Measurements from ENCODE around the gene MACROD2. TPM values are rescaled to one million over a fixed set of nuclear protein-coding genes. Genes with fewer than 3 reads are reported as not detected.

MACROD2 gene
- total RNA-seq, 2 experiments from 2014 or later = not detected

GRCh38 chr20:14951105-14951504 is 955.8 kb downstream of the MACROD2 start:
- no peak for DNase-seq
- Mint-ChIP-seq H3K9me3 (no peaks in the 10 kb centered on the region), H3K36me3 (ENCODE audit: low read depth) (no peaks in the 10 kb centered on the region), H3K4me1 (no peaks in the 10 kb centered on the region), H3K27ac (no peak overlapping the region), H3K4me3 (no peak overlapping the region), H3K27me3 (no peaks in the 10 kb centered on the region)
- ChIA-PET CTCF (no interaction called here), POLR2A (no interaction called here)

DNA sequence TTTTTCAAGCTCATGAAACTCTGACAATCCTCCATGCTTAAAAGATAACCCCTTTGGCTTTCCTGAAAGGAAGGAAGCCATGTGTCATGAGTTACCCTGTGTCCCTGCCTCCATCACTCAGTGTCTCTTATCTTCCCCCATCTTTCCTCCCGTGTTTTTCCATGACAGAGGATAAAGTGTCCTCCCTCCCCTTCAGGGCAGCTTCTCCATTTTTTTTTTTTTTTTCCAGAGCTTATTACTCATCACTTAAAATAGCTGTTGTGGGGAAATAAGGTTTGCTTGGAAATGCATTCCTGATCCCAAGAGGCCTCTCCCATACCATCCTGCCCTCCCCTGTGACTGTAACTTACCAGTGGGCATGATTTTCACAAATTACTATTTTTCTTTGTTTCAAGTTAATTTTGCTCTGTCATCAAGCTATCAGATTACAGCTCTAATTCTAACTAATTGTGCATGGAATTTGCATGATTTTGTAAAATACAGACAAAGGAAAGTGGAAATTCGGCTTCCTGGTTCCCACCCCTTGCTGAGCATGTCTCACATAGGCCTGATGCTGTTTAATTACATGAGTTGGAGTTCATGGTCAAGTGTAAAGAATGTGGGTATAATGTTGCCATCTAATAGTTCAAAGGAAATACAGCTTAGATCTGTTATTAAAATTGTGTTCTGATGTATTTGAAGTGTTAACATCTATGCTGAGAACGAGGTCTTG is 956.5 kb downstream of the MACROD2 start:
- ChIA-PET POLR2A (no interaction called here), CTCF (no interaction called here)
- H3K27ac Mint-ChIP-seq = no peak overlapping the region
- DNase-seq = no peak
- H3K36me3 Mint-ChIP-seq (ENCODE audit: low read depth) = no peaks in the 10 kb centered on the region
- no peaks in the 10 kb centered on the region for H3K4me1 Mint-ChIP-seq
- H3K9me3 Mint-ChIP-seq = no peaks in the 10 kb centered on the region
- H3K4me3 Mint-ChIP-seq = no peak overlapping the region
- H3K27me3 Mint-ChIP-seq = no peaks in the 10 kb centered on the region

DNA sequence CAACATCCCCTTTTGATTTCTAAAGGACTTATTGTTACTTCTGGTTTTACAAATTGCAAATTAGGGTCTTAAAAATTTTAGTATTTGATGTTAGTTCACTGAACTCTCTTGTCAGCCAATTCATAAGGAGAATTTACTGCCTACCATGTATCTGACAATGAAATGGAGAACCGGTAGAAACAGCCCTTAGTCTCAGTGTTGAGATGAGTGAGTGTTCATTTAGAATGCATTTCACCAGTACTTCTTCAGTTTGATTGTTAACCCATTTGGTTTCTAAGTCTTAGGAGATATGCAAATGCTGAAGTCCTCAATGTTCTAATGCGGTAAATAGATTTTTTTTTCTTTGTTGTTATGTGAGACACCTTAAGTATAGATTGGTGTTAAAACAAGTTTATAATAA is 958.4 kb downstream of the MACROD2 start:
- Mint-ChIP-seq H3K36me3 (ENCODE audit: low read depth) (no peaks in the 10 kb centered on the region), H3K9me3 (peaks cover 2% of the 10 kb centered on the region), H3K27ac (no peak overlapping the region), H3K4me1 (no peaks in the 10 kb centered on the region), H3K27me3 (no peaks in the 10 kb centered on the region), H3K4me3 (no peak overlapping the region)
- POLR2A ChIA-PET = no interaction called here
- CTCF ChIA-PET = no interaction called here
- no peak for DNase-seq

GRCh38 chr20:14955399-14955798 is 960.1 kb downstream of the MACROD2 start:
- no peak overlapping the region for H3K4me3 Mint-ChIP-seq
- ChIA-PET POLR2A (no interaction called here), CTCF (no interaction called here)
- H3K9me3 Mint-ChIP-seq = peaks cover 7% of the 10 kb centered on the region
- no peaks in the 10 kb centered on the region for H3K36me3 Mint-ChIP-seq (ENCODE audit: low read depth)
- H3K27ac Mint-ChIP-seq = no peak overlapping the region
- no peak for DNase-seq
- no peaks in the 10 kb centered on the region for H3K27me3 Mint-ChIP-seq
- no peaks in the 10 kb centered on the region for H3K4me1 Mint-ChIP-seq

DNA sequence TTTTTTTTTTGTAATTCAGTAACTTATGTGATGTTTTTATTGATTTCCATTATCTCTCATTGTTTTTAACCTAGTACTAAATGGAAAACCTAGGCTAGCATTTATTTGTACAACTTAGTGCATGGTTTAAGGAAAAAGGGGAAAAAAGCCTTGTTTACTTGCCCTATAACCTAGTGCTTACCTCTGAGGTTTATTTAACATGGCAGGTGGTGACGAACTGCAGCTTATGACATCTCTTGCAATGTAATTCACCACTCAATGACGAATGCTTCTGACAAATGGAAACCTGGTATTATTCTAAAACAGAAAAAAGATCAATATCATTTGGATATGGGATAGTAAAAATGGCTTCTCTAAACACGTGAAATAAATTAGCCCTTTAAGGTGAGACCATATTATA is 960.7 kb downstream of the MACROD2 start:
- Mint-ChIP-seq H3K36me3 (ENCODE audit: low read depth) (no peaks in the 10 kb centered on the region), H3K9me3 (peaks cover 9% of the 10 kb centered on the region), H3K4me3 (no peak overlapping the region), H3K4me1 (no peaks in the 10 kb centered on the region), H3K27me3 (no peaks in the 10 kb centered on the region), H3K27ac (no peak overlapping the region)
- POLR2A ChIA-PET = no interaction called here
- CTCF ChIA-PET = no interaction called here
- DNase-seq = no peak

GRCh38 chr20:14956538-14956937 is 961.2 kb downstream of the MACROD2 start:
- no peak for DNase-seq
- POLR2A ChIA-PET = no interaction called here
- CTCF ChIA-PET = no interaction called here
- no peaks in the 10 kb centered on the region for H3K27me3 Mint-ChIP-seq
- H3K4me1 Mint-ChIP-seq = no peaks in the 10 kb centered on the region
- H3K36me3 Mint-ChIP-seq (ENCODE audit: low read depth) = no peaks in the 10 kb centered on the region
- no peak overlapping the region for H3K27ac Mint-ChIP-seq
- H3K4me3 Mint-ChIP-seq = no peak overlapping the region
- H3K9me3 Mint-ChIP-seq = peaks cover 9% of the 10 kb centered on the region

- Mint-ChIP-seq H3K27ac (no peak overlapping the region), H3K9me3 (peaks cover 12% of the 10 kb centered on the region), H3K4me3 (no peak overlapping the region), H3K27me3 (no peaks in the 10 kb centered on the region), H3K36me3 (ENCODE audit: low read depth) (no peaks in the 10 kb centered on the region), H3K4me1 (no peaks in the 10 kb centered on the region)
- DNase-seq = no peak
- ChIA-PET POLR2A (no interaction called here), CTCF (no interaction called here)
Measured at GRCh38 chr20:14957402-14957801, 962.1 kb downstream of the MACROD2 start.

DNA sequence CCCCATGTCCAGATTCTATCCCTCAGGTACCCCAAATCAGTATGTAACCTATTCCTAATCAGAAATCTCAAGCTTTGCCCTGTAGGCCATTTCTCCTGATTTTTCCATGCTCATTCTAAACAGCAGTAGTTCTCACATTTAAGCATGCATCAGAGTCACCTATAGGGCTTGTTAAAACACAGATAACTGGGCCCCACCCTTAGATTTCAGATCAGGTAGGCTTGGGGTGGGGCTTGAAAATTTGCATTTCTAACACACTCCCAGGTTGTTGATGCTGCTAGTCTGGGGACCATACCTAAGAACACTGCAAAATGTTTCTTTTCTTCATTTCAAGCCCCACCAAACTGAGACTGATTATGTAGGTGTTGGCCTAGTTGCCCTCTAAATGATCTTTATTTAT is 963.3 kb downstream of the MACROD2 start:
- Mint-ChIP-seq H3K27ac (no peak overlapping the region), H3K9me3 (peaks cover 12% of the 10 kb centered on the region), H3K4me1 (no peaks in the 10 kb centered on the region)

GRCh38 chr20:14959506-14960475 is 964.5 kb downstream of the MACROD2 start:
- ChIA-PET POLR2A (no interaction called here), CTCF (no interaction called here)
- H3K36me3 Mint-ChIP-seq (ENCODE audit: low read depth) = no peaks in the 10 kb centered on the region
- no peak for DNase-seq
- peaks cover 15% of the 10 kb centered on the region for H3K9me3 Mint-ChIP-seq
- no peaks in the 10 kb centered on the region for H3K4me1 Mint-ChIP-seq
- no peaks in the 10 kb centered on the region for H3K27me3 Mint-ChIP-seq
- no peak overlapping the region for H3K4me3 Mint-ChIP-seq
- H3K27ac Mint-ChIP-seq = no peak overlapping the region

More for the DNA sequence above, 963.3 kb downstream of the MACROD2 start:
- DNase-seq = no peak
- POLR2A ChIA-PET = no interaction called here
- Mint-ChIP-seq H3K4me3 (no peak overlapping the region), H3K36me3 (ENCODE audit: low read depth) (no peaks in the 10 kb centered on the region), H3K27me3 (no peaks in the 10 kb centered on the region)
- CTCF ChIA-PET = no interaction called here

- Mint-ChIP-seq H3K27ac (no peak overlapping the region), H3K27me3 (no peaks in the 10 kb centered on the region), H3K9me3 (peaks cover 16% of the 10 kb centered on the region), H3K4me1 (no peaks in the 10 kb centered on the region), H3K4me3 (no peak overlapping the region), H3K36me3 (ENCODE audit: low read depth) (no peaks in the 10 kb centered on the region)
- POLR2A ChIA-PET = no interaction called here
- DNase-seq = no peak
- CTCF ChIA-PET = no interaction called here
Measured at GRCh38 chr20:14960831-14961230, 965.5 kb downstream of the MACROD2 start.

- CTCF ChIA-PET = no interaction called here
Measured at GRCh38 chr20:14963262-14963663, 967.9 kb downstream of the MACROD2 start.

DNA sequence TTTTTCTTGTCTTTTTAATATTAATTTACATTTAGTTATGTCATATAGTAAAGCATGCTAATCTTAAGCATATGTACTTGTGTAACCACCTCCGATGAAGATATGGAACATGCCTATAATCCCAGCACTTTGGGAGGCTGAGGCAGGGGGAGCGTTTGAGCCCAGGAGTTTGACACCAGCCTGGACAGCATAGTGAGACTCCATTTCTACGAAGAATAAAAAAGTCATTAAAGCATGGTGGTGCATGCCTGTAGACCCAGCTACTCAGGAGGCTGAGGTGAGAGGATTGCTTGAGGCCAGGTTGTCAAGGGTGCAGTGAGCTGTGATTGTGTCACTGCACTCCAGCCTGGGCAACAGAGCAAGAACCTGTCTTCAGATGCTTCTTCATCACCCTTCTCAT is 970.9 kb downstream of the MACROD2 start:
- H3K27ac Mint-ChIP-seq = no peak overlapping the region
- no peaks in the 10 kb centered on the region for H3K4me1 Mint-ChIP-seq
- peaks cover 7% of the 10 kb centered on the region for H3K9me3 Mint-ChIP-seq
- no peaks in the 10 kb centered on the region for H3K36me3 Mint-ChIP-seq (ENCODE audit: low read depth)
- H3K27me3 Mint-ChIP-seq = no peaks in the 10 kb centered on the region
- no peak overlapping the region for H3K4me3 Mint-ChIP-seq
- no peak for DNase-seq
- ChIA-PET CTCF (no interaction called here), POLR2A (no interaction called here)

More at GRCh38 chr20:14963262-14963663, 967.9 kb downstream of the MACROD2 start:
- Mint-ChIP-seq H3K27me3 (no peaks in the 10 kb centered on the region), H3K36me3 (ENCODE audit: low read depth) (no peaks in the 10 kb centered on the region), H3K4me1 (no peaks in the 10 kb centered on the region), H3K4me3 (no peak overlapping the region), H3K27ac (no peak overlapping the region), H3K9me3 (peaks cover 13% of the 10 kb centered on the region)
- POLR2A ChIA-PET = no interaction called here
- no peak for DNase-seq

DNA sequence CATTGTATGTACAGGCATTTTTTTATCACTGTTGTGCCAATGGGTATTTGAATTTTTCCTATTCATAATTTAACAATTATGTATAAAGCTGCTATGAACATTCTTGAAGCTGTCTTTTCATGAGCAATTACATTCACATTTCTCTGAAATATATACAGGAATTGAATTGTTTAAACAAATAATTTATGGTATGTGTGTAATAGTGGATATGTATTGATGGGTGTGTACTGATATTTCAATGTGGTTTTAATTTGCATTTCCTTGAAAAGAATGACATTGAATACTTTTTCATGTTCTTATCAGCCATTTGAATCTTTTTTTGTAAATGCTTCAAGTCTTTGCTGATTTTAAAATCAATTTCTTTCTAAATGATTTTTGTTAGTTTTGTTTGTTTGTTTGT is 971.5 kb downstream of the MACROD2 start:
- Mint-ChIP-seq H3K4me1 (no peaks in the 10 kb centered on the region), H3K27me3 (no peaks in the 10 kb centered on the region), H3K4me3 (no peak overlapping the region), H3K27ac (no peak overlapping the region), H3K9me3 (peaks cover 7% of the 10 kb centered on the region), H3K36me3 (ENCODE audit: low read depth) (no peaks in the 10 kb centered on the region)
- ChIA-PET CTCF (no interaction called here), POLR2A (no interaction called here)
- no peak for DNase-seq

DNA sequence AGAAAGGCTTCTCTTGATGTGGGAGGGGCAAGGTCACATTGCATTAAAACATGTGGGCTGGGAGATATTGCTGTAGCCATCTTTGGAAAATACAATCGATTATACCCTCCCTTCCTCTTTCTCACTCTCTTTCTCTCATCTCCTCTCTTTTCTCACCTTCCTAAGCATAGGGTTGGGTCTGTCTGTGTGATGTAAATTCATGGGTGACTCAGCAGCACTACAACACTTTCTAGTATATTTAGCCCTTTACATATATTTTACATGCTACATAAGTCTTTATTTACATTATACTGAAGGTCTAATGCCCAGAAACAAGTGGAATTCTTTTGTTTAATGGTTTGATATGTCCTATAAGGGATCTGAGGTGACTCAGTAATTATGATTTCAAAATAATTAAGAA is 976.9 kb downstream of the MACROD2 start:
- ChIA-PET POLR2A (no interaction called here), CTCF (no interaction called here)

More for the DNA sequence above, 976.9 kb downstream of the MACROD2 start:
- H3K27me3 Mint-ChIP-seq = no peaks in the 10 kb centered on the region
- H3K36me3 Mint-ChIP-seq (ENCODE audit: low read depth) = no peaks in the 10 kb centered on the region
- no peaks in the 10 kb centered on the region for H3K4me1 Mint-ChIP-seq
- H3K27ac Mint-ChIP-seq = no peak overlapping the region
- no peak for DNase-seq
- no peak overlapping the region for H3K4me3 Mint-ChIP-seq
- peaks cover 20% of the 10 kb centered on the region for H3K9me3 Mint-ChIP-seq

Measured in activated CD4-positive, alpha-beta memory T cell treated with anti-CD3 and anti-CD28 coated beads, Interleukin-2, amount 10 ng/mL, durations not matched to agents 7 days and 5 days (primary cell).